ENCODE data around the gene PM20D1.
"Not testable (repeated sequence)": the region's sequence is repeated elsewhere in the genome, so short reads cannot be mapped to it uniquely, and the experiment has no call there.

Gene PM20D1

DNA sequence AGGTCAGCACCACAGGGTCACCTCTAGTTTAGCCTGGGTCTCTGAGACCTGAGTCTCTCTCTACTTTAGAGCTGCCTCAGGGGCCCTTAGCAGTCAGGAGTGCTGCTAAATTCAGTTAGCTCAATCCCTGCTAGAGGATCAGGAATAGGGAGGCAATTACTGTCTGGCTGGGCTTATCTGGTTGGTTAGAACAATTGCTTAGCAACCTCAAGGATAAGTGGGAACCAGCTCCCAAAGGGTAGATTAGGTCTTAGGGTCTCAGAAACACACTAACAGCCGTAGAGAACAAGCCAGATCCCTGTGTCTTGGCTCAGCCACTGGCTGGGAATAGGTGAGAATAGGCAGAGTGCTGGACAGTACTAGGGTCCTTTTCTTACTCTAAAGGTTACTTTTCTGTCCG, 7.7 kb downstream of the PM20D1 start:
- DNase-seq (ENCODE audit: insufficient read length, low spot score) = no peak
- no peak for FAIRE-seq

DNA sequence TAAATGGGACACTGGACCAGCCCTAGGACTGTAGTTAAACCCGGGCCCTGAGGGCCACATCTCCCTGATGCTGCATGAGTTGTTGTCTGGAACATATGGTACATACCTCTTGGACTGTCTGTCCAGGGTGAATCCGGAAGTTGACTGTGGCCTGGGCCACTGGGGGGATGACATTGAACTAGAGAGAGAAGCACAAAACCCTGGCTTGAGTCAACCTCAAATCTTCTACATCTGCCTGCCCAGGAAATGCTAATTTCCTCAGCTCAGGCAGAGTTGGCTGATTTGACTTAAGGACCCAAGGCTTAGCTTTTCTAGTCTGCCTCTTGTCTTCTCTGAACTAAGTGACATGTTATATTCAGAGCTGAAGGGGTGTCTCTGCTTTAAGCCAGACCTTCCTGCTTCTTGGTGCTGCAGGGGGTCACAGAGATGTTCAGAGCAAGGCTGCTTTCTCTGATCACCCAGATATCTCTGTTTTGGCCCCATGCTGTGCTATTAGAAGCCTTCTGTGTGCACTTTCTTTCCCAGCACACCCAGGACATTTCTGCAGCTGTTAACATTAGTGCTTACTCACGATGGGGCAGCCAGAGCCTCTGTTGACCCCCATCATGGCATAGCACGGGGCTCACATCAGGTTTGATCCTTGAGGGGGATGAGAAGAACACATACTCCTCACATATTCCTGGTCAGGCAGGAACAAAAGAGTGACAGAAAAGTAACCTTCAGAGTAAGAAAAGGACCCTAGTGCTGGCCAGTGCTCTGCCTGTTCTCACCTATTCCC, 9.6 kb downstream of the PM20D1 start:
- no peak for FAIRE-seq
- DNase-seq (ENCODE audit: insufficient read length, low spot score) = no peak

- DNase-seq (ENCODE audit: insufficient read length, low spot score) (no peak), FAIRE-seq (no peak)
Measured at GRCh38 chr1:205837382-205837970, 12.5 kb downstream of the PM20D1 start.

DNA sequence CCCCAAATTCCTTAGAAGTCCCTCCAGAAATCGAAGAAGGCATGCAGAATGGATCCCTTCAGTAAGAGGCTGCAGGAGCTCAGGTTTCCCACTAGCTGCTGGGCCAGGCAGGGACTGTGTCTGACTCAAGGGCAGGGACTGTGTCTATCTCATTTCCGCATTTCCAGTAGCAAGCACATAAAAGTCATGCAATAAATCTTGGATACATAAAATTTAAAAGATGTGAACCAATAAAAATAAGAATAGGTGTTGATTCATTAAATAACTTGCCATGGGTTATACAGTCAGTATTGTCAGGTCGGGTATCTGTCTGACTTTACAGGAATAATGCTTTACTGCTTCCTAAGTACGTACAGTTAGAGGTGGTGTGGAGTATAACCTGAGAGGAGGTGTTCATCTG, 15.2 kb downstream of the PM20D1 start:
- DNase-seq (ENCODE audit: insufficient read length, low spot score) = no peak
- FAIRE-seq = no peak

GRCh38 chr1:205832326-205832751, 17.6 kb downstream of the PM20D1 start:
- FAIRE-seq = no peak

GRCh38 chr1:205827623-205828022, 22.3 kb downstream of the PM20D1 start:
- no peak for DNase-seq (ENCODE audit: insufficient read length, low spot score)
- no peak for FAIRE-seq

More at GRCh38 chr1:205832326-205832751, 17.6 kb downstream of the PM20D1 start:
- DNase-seq (ENCODE audit: insufficient read length, low spot score) = no peak

DNA sequence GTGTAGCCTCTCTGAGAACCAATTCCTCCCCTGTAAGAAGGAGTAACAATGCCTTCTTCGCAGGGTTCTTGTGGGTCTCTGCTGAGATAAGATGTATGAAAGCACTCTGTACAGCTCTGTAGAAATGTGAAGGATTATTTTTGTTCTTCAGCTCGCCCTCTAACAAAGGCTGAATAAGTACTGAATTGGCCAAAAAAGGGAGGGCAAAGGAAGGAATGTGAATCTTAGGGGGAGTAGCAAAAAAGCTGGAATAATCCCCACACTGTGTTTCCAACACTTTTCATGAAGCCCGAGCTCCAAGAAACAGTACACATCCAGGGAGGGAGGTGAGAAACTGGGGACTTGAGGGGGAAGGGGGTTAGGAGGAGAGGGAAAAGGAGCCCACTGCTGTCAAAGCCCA, 22.9 kb downstream of the PM20D1 start:
- DNase-seq (ENCODE audit: insufficient read length, low spot score) = no peak
- FAIRE-seq = no peak

- no peak for FAIRE-seq
Measured at GRCh38 chr1:205826016-205826806, 23.7 kb downstream of the PM20D1 start.

GRCh38 chr1:205824180-205824579, 25.8 kb downstream of the PM20D1 start:
- DNase-seq (ENCODE audit: insufficient read length, low spot score) (no peak), FAIRE-seq (peak; percentile 14)

More at GRCh38 chr1:205826016-205826806, 23.7 kb downstream of the PM20D1 start:
- no peak for DNase-seq (ENCODE audit: insufficient read length, low spot score)

DNA sequence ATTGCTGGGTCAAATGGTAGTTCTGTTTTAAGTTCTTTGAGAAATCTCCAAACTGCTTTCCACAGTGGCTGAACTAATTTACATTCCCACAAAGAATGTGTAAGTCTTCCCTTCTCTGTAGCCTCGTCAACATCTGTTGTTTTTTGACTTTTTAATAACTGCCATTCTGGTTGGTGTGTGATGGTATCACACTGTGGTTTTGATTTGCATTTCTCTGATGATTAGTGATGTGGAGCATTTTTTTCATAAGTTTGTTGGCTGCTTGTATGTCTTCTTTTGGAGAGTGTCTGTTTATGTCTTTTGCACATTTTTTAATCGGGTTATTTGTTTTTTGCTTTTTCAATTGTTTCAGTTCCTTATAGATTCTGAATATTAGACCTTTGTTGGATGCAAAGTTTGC, 26.7 kb downstream of the PM20D1 start:
- peak; percentile 28 for FAIRE-seq
- DNase-seq (ENCODE audit: insufficient read length, low spot score) = not testable (repeated sequence)

- no peak for DNase-seq (ENCODE audit: insufficient read length, low spot score)
- FAIRE-seq = peak; percentile 31
Measured at GRCh38 chr1:205822397-205822796, 27.5 kb downstream of the PM20D1 start.

GRCh38 chr1:205817988-205818387, 31.9 kb downstream of the PM20D1 start:
- no peak for FAIRE-seq
- DNase-seq (ENCODE audit: insufficient read length, low spot score) = no peak

GRCh38 chr1:205817364-205817763, 32.6 kb downstream of the PM20D1 start:
- DNase-seq (ENCODE audit: insufficient read length, low spot score) (no peak), FAIRE-seq (no peak)

GRCh38 chr1:205813755-205814058, 36.2 kb downstream of the PM20D1 start:
- no peak for DNase-seq (ENCODE audit: insufficient read length, low spot score)
- FAIRE-seq = no peak

GRCh38 chr1:205812878-205813754, 36.8 kb downstream of the PM20D1 start, which contains the start of gene SLC41A1:
Gene SLC41A1, minus strand, starts transcription at chr1:205813198. Its CDS starts 2,757 bp downstream, at chr1:205810441.
- FAIRE-seq (peak; percentile 56), DNase-seq (ENCODE audit: insufficient read length, low spot score) (peak; percentile 81)

- FAIRE-seq (no peak), DNase-seq (ENCODE audit: insufficient read length, low spot score) (no peak)
Measured at GRCh38 chr1:205812271-205812877, 37.6 kb downstream of the PM20D1 start.

DNA sequence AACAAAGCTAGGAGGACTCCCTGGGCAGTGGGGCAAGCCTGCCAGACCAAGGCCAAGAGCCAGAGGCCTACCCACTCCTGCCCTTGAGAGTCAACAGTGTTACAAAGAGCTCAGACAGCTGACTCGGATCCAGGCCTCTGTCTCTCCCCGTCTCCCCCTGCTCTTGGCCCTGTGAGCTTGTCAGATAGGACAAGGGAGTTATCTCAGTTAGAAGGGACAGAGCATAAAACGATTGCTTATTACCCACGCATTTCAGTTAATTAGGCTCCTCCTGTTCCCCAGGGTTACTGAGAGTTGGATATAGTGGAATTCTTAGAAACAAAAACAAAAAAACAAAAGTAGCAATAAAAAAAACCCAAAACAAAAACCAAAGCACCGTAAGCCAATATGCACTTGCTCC, 38.3 kb downstream of the PM20D1 start:
- FAIRE-seq (no peak), DNase-seq (ENCODE audit: insufficient read length, low spot score) (no peak)

- DNase-seq (ENCODE audit: insufficient read length, low spot score) = no peak
- no peak for FAIRE-seq
Measured at GRCh38 chr1:205810448-205811157, 39.3 kb downstream of the PM20D1 start.

DNA sequence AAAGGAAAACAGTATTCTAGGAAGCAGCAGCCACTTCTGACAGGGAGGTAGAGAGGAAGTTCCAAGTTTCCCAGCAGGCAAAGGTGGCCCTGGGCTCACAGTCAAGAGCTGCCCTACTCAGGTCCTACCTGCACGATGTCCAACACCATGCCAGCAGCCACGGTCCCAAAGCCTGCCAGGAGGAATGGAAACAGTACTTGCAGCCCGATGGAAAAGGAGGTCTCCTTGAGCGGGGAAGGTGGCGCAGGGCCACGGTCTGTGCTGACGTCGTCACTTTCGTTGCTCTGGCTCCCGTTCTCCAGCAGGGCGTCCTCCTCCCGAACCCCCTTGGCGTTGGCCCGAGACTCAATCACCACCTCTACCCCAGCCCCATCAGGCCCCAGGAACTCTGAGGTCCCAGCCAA, 40.0 kb downstream of the PM20D1 start:
- DNase-seq (ENCODE audit: insufficient read length, low spot score) (no peak), FAIRE-seq (no peak)

DNA sequence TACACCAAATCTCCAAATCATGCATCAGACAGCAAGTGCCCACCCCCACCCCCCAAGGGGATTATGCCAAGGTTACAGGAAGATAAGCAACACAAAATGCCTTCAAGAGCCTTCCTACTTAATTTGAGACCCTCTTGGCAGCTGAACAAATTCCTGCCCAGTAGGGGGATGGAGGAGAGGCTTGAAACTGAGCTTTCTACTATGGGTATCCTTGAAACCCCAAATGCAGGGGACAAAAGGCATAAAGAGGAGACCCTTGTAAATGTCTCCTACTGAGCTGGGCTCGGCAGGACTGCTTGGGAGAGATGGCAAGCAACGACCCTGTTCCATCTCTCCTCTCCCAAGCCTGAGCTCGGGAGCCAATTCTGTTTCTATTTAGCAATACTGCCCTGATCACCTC, 40.5 kb downstream of the PM20D1 start:
- FAIRE-seq = no peak
- DNase-seq (ENCODE audit: insufficient read length, low spot score) = no peak

All from GM19239 (cell line).